Measurements from ENCODE around the gene PTPRK. TPM values are rescaled to one million over a fixed set of nuclear protein-coding genes. Genes with fewer than 3 reads are reported as not detected.
"Not testable (repeated sequence)": the region's sequence is repeated elsewhere in the genome, so short reads cannot be mapped to it uniquely, and the experiment has no call there.

PTPRK gene
- total RNA-seq, 1 experiment from 2014 or later, result 36.9 TPM

- H3K4me3 ChIP-seq (ENCODE audit: insufficient read depth, low read depth, low read length), result no peak overlapping the region
- DNase-seq, result no peak
Measured at GRCh38 chr6:128487746-128488145, 32.7 kb downstream of the PTPRK start.

DNA sequence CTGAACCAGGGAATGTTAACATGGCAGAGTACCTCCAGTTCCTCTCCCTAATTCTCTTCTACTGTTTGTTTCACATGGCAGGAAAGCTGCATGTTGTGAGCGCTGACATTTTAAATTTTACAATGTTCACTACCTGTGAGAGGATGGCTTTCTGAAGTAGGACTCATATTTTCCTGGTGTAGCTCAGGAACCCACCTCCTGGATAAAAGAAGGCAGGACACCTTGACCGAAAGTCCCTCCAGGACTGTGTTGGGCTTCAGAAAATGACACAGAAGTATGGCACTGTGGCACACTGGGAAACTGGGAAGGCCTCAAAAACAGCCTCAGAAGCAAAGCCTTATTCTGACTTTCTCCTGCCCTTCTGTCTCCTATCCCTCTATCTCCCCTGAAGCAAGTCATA is 33.3 kb downstream of the PTPRK start:
- no peak overlapping the region for H3K4me3 ChIP-seq (ENCODE audit: insufficient read depth, low read depth, low read length)
- H3K36me3 ChIP-seq (replicated peaks; ENCODE audit: control insufficient read depth, insufficient read depth, low read length), result no peaks in the 10 kb centered on the region
- H3K27me3 ChIP-seq (ENCODE audit: control insufficient read depth, insufficient read depth, low read length), result no peaks in the 10 kb centered on the region
- DNase-seq, result no peak

More at GRCh38 chr6:128487746-128488145, 32.7 kb downstream of the PTPRK start:
- no peaks in the 10 kb centered on the region for H3K36me3 ChIP-seq (replicated peaks; ENCODE audit: control insufficient read depth, insufficient read depth, low read length)
- no peaks in the 10 kb centered on the region for H3K27me3 ChIP-seq (ENCODE audit: control insufficient read depth, insufficient read depth, low read length)

GRCh38 chr6:128486580-128486979 is 33.8 kb downstream of the PTPRK start:
- H3K36me3 ChIP-seq (replicated peaks; ENCODE audit: control insufficient read depth, insufficient read depth, low read length); H3K4me3 ChIP-seq (ENCODE audit: insufficient read depth, low read depth, low read length); H3K27me3 ChIP-seq (ENCODE audit: control insufficient read depth, insufficient read depth, low read length); DNase-seq: not testable (repeated sequence)

- Histone ChIP-seq H3K36me3 (replicated peaks; ENCODE audit: control insufficient read depth, insufficient read depth, low read length) (no peaks in the 10 kb centered on the region), H3K4me3 (ENCODE audit: insufficient read depth, low read depth, low read length) (no peak overlapping the region), H3K27me3 (ENCODE audit: control insufficient read depth, insufficient read depth, low read length) (no peaks in the 10 kb centered on the region)
- DNase-seq, result no peak
Measured at GRCh38 chr6:128483472-128484135, 36.8 kb downstream of the PTPRK start.

GRCh38 chr6:128482642-128483041 is 37.8 kb downstream of the PTPRK start:
- Histone ChIP-seq H3K36me3 (replicated peaks; ENCODE audit: control insufficient read depth, insufficient read depth, low read length) (no peaks in the 10 kb centered on the region), H3K4me3 (ENCODE audit: insufficient read depth, low read depth, low read length) (no peak overlapping the region), H3K27me3 (ENCODE audit: control insufficient read depth, insufficient read depth, low read length) (no peaks in the 10 kb centered on the region)
- DNase-seq, result no peak

- no peaks in the 10 kb centered on the region for H3K36me3 ChIP-seq (replicated peaks; ENCODE audit: control insufficient read depth, insufficient read depth, low read length)
- no peak overlapping the region for H3K4me3 ChIP-seq (ENCODE audit: insufficient read depth, low read depth, low read length)
- DNase-seq, result no peak
- no peaks in the 10 kb centered on the region for H3K27me3 ChIP-seq (ENCODE audit: control insufficient read depth, insufficient read depth, low read length)
Measured at GRCh38 chr6:128479991-128480390, 40.4 kb downstream of the PTPRK start.

DNA sequence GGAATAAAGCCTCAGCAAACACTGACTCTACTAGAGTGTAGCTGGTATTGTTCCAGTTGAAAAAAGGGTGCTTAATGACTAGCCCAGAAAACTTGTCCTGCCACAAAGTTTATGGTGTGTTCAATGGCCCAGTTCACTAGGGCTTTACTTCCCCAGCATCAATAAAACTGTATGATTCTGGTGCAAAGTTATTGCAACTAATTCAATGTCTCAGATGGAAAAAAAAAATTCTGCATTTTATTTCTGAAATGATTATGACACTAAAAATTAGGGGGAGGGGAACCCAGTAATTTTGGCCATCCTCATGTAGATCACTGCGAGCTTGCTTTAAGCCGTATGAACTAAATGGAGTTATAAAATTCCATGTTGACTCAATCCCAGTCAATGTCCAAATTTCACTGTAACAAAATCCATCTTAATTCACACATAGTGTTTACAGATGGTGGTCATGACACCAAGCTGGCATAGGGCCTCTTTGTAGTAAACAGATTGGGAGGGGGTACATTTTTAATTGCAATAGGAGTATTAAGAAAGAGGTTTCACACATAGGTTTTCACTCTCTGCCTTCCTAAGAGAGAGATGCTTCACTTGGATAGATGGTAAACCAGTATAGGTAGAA is 41.2 kb downstream of the PTPRK start:
- H3K4me3 ChIP-seq (ENCODE audit: insufficient read depth, low read depth, low read length), result no peak overlapping the region
- H3K36me3 ChIP-seq (replicated peaks; ENCODE audit: control insufficient read depth, insufficient read depth, low read length), result no peaks in the 10 kb centered on the region
- DNase-seq, result no peak

DNA sequence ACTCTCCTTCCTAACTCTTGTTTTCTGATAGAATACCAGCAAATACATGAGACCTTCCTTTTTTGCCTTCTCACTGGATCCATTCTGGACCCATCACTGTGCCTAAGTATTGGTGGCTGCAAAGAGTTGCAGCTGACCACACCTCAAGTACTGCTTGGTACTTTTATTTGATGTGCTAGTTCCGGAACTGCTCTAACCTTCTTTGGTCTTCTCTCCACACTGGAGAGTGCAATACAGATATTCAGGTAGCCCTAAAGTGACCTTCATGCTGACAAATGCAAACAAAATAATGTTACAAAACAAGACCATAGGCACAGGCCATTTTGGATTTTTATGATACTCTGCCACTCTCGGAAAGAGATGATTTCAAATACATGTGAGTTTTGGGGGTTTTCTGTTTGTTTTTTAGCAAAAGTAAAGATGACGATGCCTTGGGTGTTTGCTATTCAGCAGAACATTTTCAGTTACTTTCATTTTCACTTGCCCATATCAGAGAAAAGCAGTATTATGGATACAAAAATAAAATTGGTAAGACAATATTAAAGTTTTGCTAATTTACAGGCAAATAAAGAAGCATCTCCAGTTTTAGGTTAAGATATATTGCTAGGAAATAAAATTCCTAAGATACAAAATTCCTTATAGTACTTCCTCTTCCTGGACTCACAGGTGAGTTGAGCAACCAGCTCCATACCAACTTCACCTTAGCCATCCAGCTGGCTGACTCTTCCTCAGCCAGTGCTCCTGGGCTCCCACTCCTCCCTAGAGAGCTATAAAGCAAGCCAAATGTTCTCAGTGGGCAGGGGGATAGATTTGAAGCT is 42.0 kb downstream of the PTPRK start:
- DNase-seq, result no peak
- no peak overlapping the region for H3K4me3 ChIP-seq (ENCODE audit: insufficient read depth, low read depth, low read length)
- no peaks in the 10 kb centered on the region for H3K36me3 ChIP-seq (replicated peaks; ENCODE audit: control insufficient read depth, insufficient read depth, low read length)
- H3K27me3 ChIP-seq (ENCODE audit: control insufficient read depth, insufficient read depth, low read length), result no peaks in the 10 kb centered on the region

More for the DNA sequence above, 41.2 kb downstream of the PTPRK start:
- H3K27me3 ChIP-seq (ENCODE audit: control insufficient read depth, insufficient read depth, low read length), result no peaks in the 10 kb centered on the region

GRCh38 chr6:128474933-128475332 is 45.5 kb downstream of the PTPRK start:
- DNase-seq, result no peak
- Histone ChIP-seq H3K27me3 (ENCODE audit: control insufficient read depth, insufficient read depth, low read length) (no peaks in the 10 kb centered on the region), H3K4me3 (ENCODE audit: insufficient read depth, low read depth, low read length) (no peak overlapping the region), H3K36me3 (replicated peaks; ENCODE audit: control insufficient read depth, insufficient read depth, low read length) (no peaks in the 10 kb centered on the region)

DNA sequence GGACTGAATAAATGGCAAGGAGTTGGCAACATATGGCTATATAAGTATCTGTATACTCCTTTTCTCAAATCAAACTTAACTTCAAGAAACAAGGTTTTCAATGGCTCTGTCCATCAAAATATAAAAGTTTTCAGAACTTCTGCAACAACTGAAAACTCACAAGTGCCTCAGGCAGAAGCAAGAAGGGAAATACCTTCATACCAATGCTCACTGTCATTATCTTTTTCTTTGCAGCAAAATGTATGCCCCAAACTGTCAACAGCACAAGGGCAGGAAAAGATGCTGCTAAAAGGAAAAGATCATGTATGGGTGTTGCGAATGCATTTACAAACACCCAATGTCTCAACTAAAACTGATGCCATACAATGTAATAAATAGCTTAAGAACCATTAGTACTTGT is 45.9 kb downstream of the PTPRK start:
- Histone ChIP-seq H3K36me3 (replicated peaks; ENCODE audit: control insufficient read depth, insufficient read depth, low read length) (no peaks in the 10 kb centered on the region), H3K4me3 (ENCODE audit: insufficient read depth, low read depth, low read length) (no peak overlapping the region), H3K27me3 (ENCODE audit: control insufficient read depth, insufficient read depth, low read length) (no peaks in the 10 kb centered on the region)
- DNase-seq, result no peak

- Histone ChIP-seq H3K27me3 (ENCODE audit: control insufficient read depth, insufficient read depth, low read length) (no peaks in the 10 kb centered on the region), H3K4me3 (ENCODE audit: insufficient read depth, low read depth, low read length) (no peak overlapping the region), H3K36me3 (replicated peaks; ENCODE audit: control insufficient read depth, insufficient read depth, low read length) (no peaks in the 10 kb centered on the region)
- DNase-seq, result no peak
Measured at GRCh38 chr6:128471907-128472306, 48.5 kb downstream of the PTPRK start.

DNA sequence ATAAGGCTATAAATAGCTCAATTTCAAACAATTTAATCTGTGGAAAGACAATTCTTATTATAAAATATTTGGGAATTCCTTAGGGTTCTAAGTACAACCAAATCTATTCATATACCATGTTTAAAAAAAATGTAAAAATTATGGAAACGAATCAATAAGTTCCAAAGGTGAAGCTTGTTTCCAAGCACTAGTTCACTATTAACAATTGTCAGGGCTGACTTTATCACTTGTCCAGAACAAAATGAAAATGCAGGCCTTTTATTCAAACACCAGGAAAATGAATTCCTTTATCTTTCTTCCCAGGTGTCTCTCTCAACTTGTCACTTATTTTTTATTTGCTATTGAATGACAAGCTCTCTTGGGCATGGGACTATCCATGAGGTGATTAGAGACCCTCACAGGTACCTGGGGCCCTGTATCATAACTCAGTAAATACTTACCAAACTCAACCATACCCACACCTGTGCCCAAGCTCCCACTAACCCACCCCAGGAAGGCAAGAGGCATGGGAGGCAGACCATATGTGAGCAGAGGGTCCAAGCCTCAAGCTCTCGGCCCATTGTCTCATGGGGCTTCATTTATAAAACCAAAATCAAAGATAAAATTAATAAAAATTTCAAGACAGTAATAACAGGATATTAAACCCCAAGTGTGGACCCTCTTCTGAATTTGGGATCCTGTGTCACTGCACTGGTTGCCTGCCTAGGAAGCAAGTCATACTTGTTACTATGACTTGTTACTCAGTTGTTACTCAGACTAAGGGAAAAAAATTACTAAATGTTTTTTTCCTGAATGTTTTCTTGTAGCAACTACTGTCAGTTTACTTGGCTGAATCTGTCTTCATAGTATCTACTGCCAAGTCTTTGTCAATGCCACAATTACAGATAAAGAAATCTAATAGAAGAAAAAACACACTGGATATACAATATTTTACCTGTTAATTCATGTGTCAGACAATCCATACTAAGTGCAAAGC is 54.7 kb downstream of the PTPRK start:
- no peaks in the 10 kb centered on the region for H3K27me3 ChIP-seq (ENCODE audit: control insufficient read depth, insufficient read depth, low read length)
- DNase-seq, result no peak
- H3K4me3 ChIP-seq (ENCODE audit: insufficient read depth, low read depth, low read length), result no peak overlapping the region
- no peaks in the 10 kb centered on the region for H3K36me3 ChIP-seq (replicated peaks; ENCODE audit: control insufficient read depth, insufficient read depth, low read length)

DNA sequence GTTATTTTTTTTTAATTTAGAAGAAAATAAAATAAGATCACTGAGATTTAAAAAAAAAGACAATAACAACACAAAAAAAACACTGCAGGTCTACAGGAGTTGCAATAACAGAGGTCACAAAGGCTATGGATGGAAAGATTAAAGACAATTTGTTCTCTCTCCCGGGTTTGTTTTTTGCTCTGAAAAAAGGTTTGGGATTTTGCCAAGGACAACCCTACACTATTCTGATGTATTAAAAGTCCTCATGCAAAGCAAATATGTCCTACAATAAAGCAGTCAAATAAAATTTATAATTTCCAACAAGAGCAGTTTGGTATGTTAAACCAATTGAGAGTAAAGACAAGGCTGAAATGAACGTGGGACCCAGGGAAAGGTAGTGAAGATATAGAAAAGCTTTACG is 55.6 kb downstream of the PTPRK start:
- no peak overlapping the region for H3K4me3 ChIP-seq (ENCODE audit: insufficient read depth, low read depth, low read length)
- DNase-seq, result no peak
- no peaks in the 10 kb centered on the region for H3K27me3 ChIP-seq (ENCODE audit: control insufficient read depth, insufficient read depth, low read length)
- no peaks in the 10 kb centered on the region for H3K36me3 ChIP-seq (replicated peaks; ENCODE audit: control insufficient read depth, insufficient read depth, low read length)

- no peaks in the 10 kb centered on the region for H3K36me3 ChIP-seq (replicated peaks; ENCODE audit: control insufficient read depth, insufficient read depth, low read length)
- DNase-seq, result no peak
Measured at GRCh38 chr6:128463942-128464341, 56.5 kb downstream of the PTPRK start.

More at GRCh38 chr6:128463942-128464341, 56.5 kb downstream of the PTPRK start:
- Histone ChIP-seq H3K27me3 (ENCODE audit: control insufficient read depth, insufficient read depth, low read length) (no peaks in the 10 kb centered on the region), H3K4me3 (ENCODE audit: insufficient read depth, low read depth, low read length) (no peak overlapping the region)
